ENCODE data around the gene DUSP8.

Gene DUSP8

GRCh38 chr11:1509626-1510255 is 62.3 kb downstream of the DUSP8 start (continued):
- no peak for TF ChIP-seq TOX (CRISPR knock-in tag; IDR thresholded peaks at IDR 0.05; ENCODE audit: borderline replicate concordance)
- no peak for TF ChIP-seq ISL1 (CRISPR knock-in tag; IDR thresholded peaks at IDR 0.05)
- no peak for TF ChIP-seq TCF4 (CRISPR knock-in tag; IDR thresholded peaks at IDR 0.05; ENCODE audit: borderline replicate concordance)
- TF ChIP-seq ZFP3 (CRISPR knock-in tag; IDR thresholded peaks at IDR 0.05) = no peak

- TF ChIP-seq PPARA (CRISPR knock-in tag; IDR thresholded peaks at IDR 0.05; ENCODE audit: borderline replicate concordance) (no peak), CREB5 (CRISPR knock-in tag; IDR thresholded peaks at IDR 0.05; ENCODE audit: low read depth) (no peak), BACH2 (CRISPR knock-in tag; IDR thresholded peaks at IDR 0.05; ENCODE audit: borderline replicate concordance) (no peak), TCF4 (CRISPR knock-in tag; IDR thresholded peaks at IDR 0.05; ENCODE audit: borderline replicate concordance) (no peak), ZNF70 (CRISPR knock-in tag; IDR thresholded peaks at IDR 0.05) (no peak), POU6F1 (CRISPR knock-in tag; IDR thresholded peaks at IDR 0.05; ENCODE audit: borderline replicate concordance, low read depth) (no peak), ZNF8 (CRISPR knock-in tag; IDR thresholded peaks at IDR 0.05) (no peak), ZFP30 (CRISPR knock-in tag; IDR thresholded peaks at IDR 0.05) (no peak), RARB (CRISPR knock-in tag; IDR thresholded peaks at IDR 0.05) (no peak), ESRRG (CRISPR knock-in tag; IDR thresholded peaks at IDR 0.05) (no peak), GLIS3 (CRISPR knock-in tag; IDR thresholded peaks at IDR 0.05) (no peak), CSDC2 (CRISPR knock-in tag; IDR thresholded peaks at IDR 0.05) (no peak), ZFP3 (CRISPR knock-in tag; IDR thresholded peaks at IDR 0.05) (no peak), PATZ1 (CRISPR knock-in tag; IDR thresholded peaks at IDR 0.05; ENCODE audit: borderline replicate concordance) (no peak), TOX (CRISPR knock-in tag; IDR thresholded peaks at IDR 0.05; ENCODE audit: borderline replicate concordance) (no peak), ARNTL (CRISPR knock-in tag; IDR thresholded peaks at IDR 0.05; ENCODE audit: borderline replicate concordance, low read depth) (no peak), OSR1 (CRISPR knock-in tag; IDR thresholded peaks at IDR 0.05) (no peak), ISL1 (CRISPR knock-in tag; IDR thresholded peaks at IDR 0.05) (no peak)
Measured at GRCh38 chr11:1508986-1509385, 63.1 kb downstream of the DUSP8 start.

GRCh38 chr11:1508491-1508891 is 63.6 kb downstream of the DUSP8 start:
- TF ChIP-seq ZFP3 (CRISPR knock-in tag; IDR thresholded peaks at IDR 0.05) (no peak), ISL1 (CRISPR knock-in tag; IDR thresholded peaks at IDR 0.05) (no peak), CREB5 (CRISPR knock-in tag; IDR thresholded peaks at IDR 0.05; ENCODE audit: low read depth) (no peak), TOX (CRISPR knock-in tag; IDR thresholded peaks at IDR 0.05; ENCODE audit: borderline replicate concordance) (no peak), ZNF8 (CRISPR knock-in tag; IDR thresholded peaks at IDR 0.05) (no peak), TCF4 (CRISPR knock-in tag; IDR thresholded peaks at IDR 0.05; ENCODE audit: borderline replicate concordance) (no peak)
- ATAC-seq = no peak

More at GRCh38 chr11:1508986-1509385, 63.1 kb downstream of the DUSP8 start:
- no peak for ATAC-seq

- ATAC-seq = no peak
- TF ChIP-seq POU6F1 (CRISPR knock-in tag; IDR thresholded peaks at IDR 0.05; ENCODE audit: borderline replicate concordance, low read depth) (no peak), TOX (CRISPR knock-in tag; IDR thresholded peaks at IDR 0.05; ENCODE audit: borderline replicate concordance) (no peak), ZNF70 (CRISPR knock-in tag; IDR thresholded peaks at IDR 0.05) (no peak), ZNF565 (CRISPR knock-in tag; conservative IDR thresholded peaks at IDR 0.05; ENCODE audit: low read depth) (no peak), RARB (CRISPR knock-in tag; IDR thresholded peaks at IDR 0.05) (no peak), CREB5 (CRISPR knock-in tag; IDR thresholded peaks at IDR 0.05; ENCODE audit: low read depth) (no peak), BACH2 (CRISPR knock-in tag; IDR thresholded peaks at IDR 0.05; ENCODE audit: borderline replicate concordance) (no peak), GLIS3 (CRISPR knock-in tag; IDR thresholded peaks at IDR 0.05) (no peak), ISL1 (CRISPR knock-in tag; IDR thresholded peaks at IDR 0.05) (no peak), ZNF8 (CRISPR knock-in tag; IDR thresholded peaks at IDR 0.05) (no peak), ARNTL (CRISPR knock-in tag; IDR thresholded peaks at IDR 0.05; ENCODE audit: borderline replicate concordance, low read depth) (no peak), TCF4 (CRISPR knock-in tag; IDR thresholded peaks at IDR 0.05; ENCODE audit: borderline replicate concordance) (no peak), OSR1 (CRISPR knock-in tag; IDR thresholded peaks at IDR 0.05) (no peak), PPARA (CRISPR knock-in tag; IDR thresholded peaks at IDR 0.05; ENCODE audit: borderline replicate concordance) (no peak), ESRRG (CRISPR knock-in tag; IDR thresholded peaks at IDR 0.05) (no peak), CSRNP3 (CRISPR knock-in tag; IDR thresholded peaks at IDR 0.05) (no peak)
Measured at GRCh38 chr11:1507381-1508140, 64.5 kb downstream of the DUSP8 start.

Measured in SK-N-SH treated with all-trans-retinoic acid at 6 μM for 48 hours (cell line).